Measurements from ENCODE around the gene GRM4. TPM values are rescaled to one million over a fixed set of nuclear protein-coding genes. Genes with fewer than 3 reads are reported as not detected.
A peak's percentile ranks its signal among the peaks of the same experiment; 100 is the strongest.

The GRM4 gene
- total and polyA plus RNA-seq, 9 of the 15 experiments (the other 6 are each of a cell fraction or from before 2014, with no cell fraction given): 0.18 TPM; not detected in 8

DNA sequence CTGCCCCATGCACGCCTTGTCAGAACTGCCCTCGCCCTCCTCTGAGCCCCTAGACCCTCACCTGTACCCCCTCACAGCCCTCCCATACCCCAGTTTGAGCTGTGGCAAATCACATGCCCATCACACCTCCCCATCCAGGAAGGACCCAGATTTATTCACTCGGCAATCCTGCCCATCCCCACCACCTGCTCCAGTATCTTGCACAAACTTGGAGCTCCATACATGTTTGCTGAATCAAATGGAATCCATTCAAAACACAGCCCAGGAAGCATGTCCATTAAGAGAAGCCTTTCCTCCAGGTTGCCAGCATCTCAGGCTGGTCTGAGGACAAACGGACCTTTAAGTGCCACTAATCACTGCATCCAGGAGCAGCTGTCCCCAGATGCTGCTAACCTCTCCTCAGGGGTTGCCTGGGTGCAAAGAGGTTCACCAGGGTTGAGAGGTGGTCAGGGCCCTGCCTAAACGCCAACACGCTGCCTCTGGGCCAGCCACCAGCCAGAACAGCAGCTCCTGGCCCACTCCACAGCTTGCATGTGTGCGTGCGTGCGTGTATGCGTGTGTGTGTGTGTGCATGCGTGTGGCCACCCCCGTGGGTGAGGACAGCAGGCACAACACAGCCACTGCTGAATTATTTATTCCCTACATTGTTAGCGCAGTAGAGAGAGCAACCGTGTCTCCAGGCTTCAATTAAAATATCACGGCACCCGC, 31.0 kb downstream of the GRM4 start:
- in situ Hi-C loops (cut with MboI): no loop called here
- H4K20me1 ChIP-seq (replicated peaks; ENCODE audit: control insufficient read depth, insufficient read depth, low read length): peaks cover 23% of the 10 kb centered on the region
- no peaks in the 10 kb centered on the region for H3K9me3 ChIP-seq (replicated peaks; ENCODE audit: control insufficient read depth, insufficient read depth, low read depth, low read length)
- no peak overlapping the region for H3K9ac ChIP-seq (ENCODE audit: insufficient read depth in 1 of 2, low read depth in 2 of 2, low read length in 2 of 2)
- peaks cover 15 to 50% of the 10 kb centered on the region in 2 experiments; a peak in 3 of 5 replicates for H3K27me3 ChIP-seq (ENCODE audit: control insufficient read depth in 2 of 2, insufficient read depth in 2 of 2, low read length in 2 of 2)
- TF ChIP-seq NCOR1 (IDR thresholded peaks at IDR 0.05) (no peak), ZNF282 (CRISPR knock-in tag; IDR thresholded peaks at IDR 0.05) (0 out of 2 replicates have a peak, but pooled peaks have one; percentile 75)
- no peaks in the 10 kb centered on the region for H3K9me1 ChIP-seq (ENCODE audit: control insufficient read depth, insufficient read depth, low read length)
- no peak overlapping the region for H3K27ac ChIP-seq (ENCODE audit: extremely low read depth, low read depth, low read length)
- no peak overlapping the region for H3K4me2 ChIP-seq (ENCODE audit: insufficient read depth, low read length)
- H3K36me3 ChIP-seq (ENCODE audit: control insufficient read depth, insufficient read depth, low read length): no peaks in the 10 kb centered on the region
- ChIA-PET CTCF (ENCODE audit: low intra/inter-chr PET ratio) (no interaction called here), POLR2A (interaction anchor here (0.6 to 1.4 kb wide), 4 partner anchors 11 to 1026 kb away, joined by 3 to 4 read pairs (median 3); partner anchors contain the start of gene TCP11)
- DNase-seq (ENCODE audit: extremely low read depth in 1 of 4, low spot score in 3 of 4): no peak
- no peak overlapping the region for H2AFZ ChIP-seq (ENCODE audit: low read depth, low read length)
- H3K4me3 ChIP-seq: no peak overlapping the region
- no peak for FAIRE-seq
- no peaks in the 10 kb centered on the region for H3K4me1 ChIP-seq (replicated peaks in 1 of 2; ENCODE audit: control insufficient read depth in 2 of 2, insufficient read depth in 2 of 2, low read length in 2 of 2)
- H3K79me2 ChIP-seq (ENCODE audit: control insufficient read depth, insufficient read depth, low read length): no peaks in the 10 kb centered on the region
- intact Hi-C loops (cut with micrococcal nuclease): no loop called here
- WGBS (ENCODE audit: insufficient coverage, low coverage, missing lambda C conversion rate): under 1% methylated on average over 16 of the region's 16 CpGs
- ATAC-seq: peak; percentile 23; the same call in 1 of the 3 replicates
- no TSS peak for BruUV-seq (replicated peaks)

DNA sequence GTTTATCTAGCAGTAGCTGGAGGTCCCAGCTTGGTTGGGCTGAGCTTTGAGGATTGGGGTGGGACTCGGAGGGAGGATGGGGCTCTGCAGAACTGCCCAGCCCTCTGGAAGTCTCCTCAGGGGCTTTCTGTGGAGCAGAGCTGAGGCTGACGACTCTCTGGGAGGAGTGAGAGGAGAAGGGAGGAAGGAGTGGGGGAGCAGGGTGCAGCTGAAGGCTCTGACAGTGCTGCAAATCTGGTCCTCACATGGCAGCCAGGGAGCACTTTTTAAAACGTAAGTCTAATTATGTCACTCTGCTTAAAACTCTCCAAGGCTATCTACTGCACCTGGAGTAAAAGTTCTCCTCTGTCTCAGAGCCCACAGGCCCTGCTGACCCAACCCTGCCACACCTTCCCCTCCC, 32.4 kb downstream of the GRM4 start:
- in situ Hi-C loops (cut with MboI) (no loop called here), intact Hi-C loops (cut with micrococcal nuclease) (no loop called here)
- no peaks in the 10 kb centered on the region for H3K79me2 ChIP-seq (ENCODE audit: control insufficient read depth, insufficient read depth, low read length)
- no TSS peak for BruUV-seq (replicated peaks)
- no peak for DNase-seq (ENCODE audit: extremely low read depth in 1 of 4, low spot score in 3 of 4)
- H4K20me1 ChIP-seq (replicated peaks; ENCODE audit: control insufficient read depth, insufficient read depth, low read length): peaks cover 26% of the 10 kb centered on the region
- ChIA-PET CTCF (ENCODE audit: low intra/inter-chr PET ratio) (no interaction called here), POLR2A (no interaction called here)
- no peaks in the 10 kb centered on the region for H3K36me3 ChIP-seq (ENCODE audit: control insufficient read depth, insufficient read depth, low read length)
- H3K27me3 ChIP-seq (ENCODE audit: control insufficient read depth in 2 of 2, insufficient read depth in 2 of 2, low read length in 2 of 2): peaks cover 16 to 53% of the 10 kb centered on the region in 2 experiments; a peak in 4 of 5 replicates
- no peaks in the 10 kb centered on the region for H3K4me1 ChIP-seq (replicated peaks in 1 of 2; ENCODE audit: control insufficient read depth in 2 of 2, insufficient read depth in 2 of 2, low read length in 2 of 2)
- no peak for ATAC-seq
- no peak overlapping the region for H3K4me2 ChIP-seq (ENCODE audit: insufficient read depth, low read length)
- no peak overlapping the region for H3K27ac ChIP-seq (ENCODE audit: extremely low read depth, low read depth, low read length)
- no peaks in the 10 kb centered on the region for H3K9me3 ChIP-seq (replicated peaks; ENCODE audit: control insufficient read depth, insufficient read depth, low read depth, low read length)
- no peak overlapping the region for H3K9ac ChIP-seq (ENCODE audit: insufficient read depth in 1 of 2, low read depth in 2 of 2, low read length in 2 of 2)
- H3K4me3 ChIP-seq: no peak overlapping the region
- WGBS (ENCODE audit: insufficient coverage, low coverage, missing lambda C conversion rate): 0% methylated on average over 3 of the region's 3 CpGs
- FAIRE-seq: no peak
- no peak for TF ChIP-seq SMARCE1 (IDR thresholded peaks at IDR 0.05)
- peak; percentile 82; the same call in 1 of the 2 replicates for TF ChIP-seq ZNF263 (CRISPR knock-in tag; IDR thresholded peaks at IDR 0.05; ENCODE audit: borderline replicate concordance)
- H2AFZ ChIP-seq (ENCODE audit: low read depth, low read length): no peak overlapping the region
- no peaks in the 10 kb centered on the region for H3K9me1 ChIP-seq (ENCODE audit: control insufficient read depth, insufficient read depth, low read length)
